HepG2 (cell line): ENCODE data around the gene RSPH1.

Source experiments
- TCF7L2 ChIP-seq: IDR thresholded peaks from 2 replicates; pipeline ENCODE4 v1.6.1; 2011; ENCODE audit warnings: mild to moderate bottlenecking, low read depth, low read length, moderate library complexity
- ZBTB4 ChIP-seq: sonication (generic); formaldehyde crosslinking; IDR thresholded peaks from 2 replicates; pipeline ENCODE4 v1.4.0; 2020; ENCODE audit warnings: missing genetic modification reagents, mild to moderate bottlenecking, borderline replicate concordance

- no peak for TF ChIP-seq TCF7L2
- TF ChIP-seq ZBTB4: no peak
These were observed 41.2 kb downstream of the RSPH1 start for GRCh38 chr21:42454786-42455185.
